ENCODE data around the gene TRMU.

The TRMU gene

DNA sequence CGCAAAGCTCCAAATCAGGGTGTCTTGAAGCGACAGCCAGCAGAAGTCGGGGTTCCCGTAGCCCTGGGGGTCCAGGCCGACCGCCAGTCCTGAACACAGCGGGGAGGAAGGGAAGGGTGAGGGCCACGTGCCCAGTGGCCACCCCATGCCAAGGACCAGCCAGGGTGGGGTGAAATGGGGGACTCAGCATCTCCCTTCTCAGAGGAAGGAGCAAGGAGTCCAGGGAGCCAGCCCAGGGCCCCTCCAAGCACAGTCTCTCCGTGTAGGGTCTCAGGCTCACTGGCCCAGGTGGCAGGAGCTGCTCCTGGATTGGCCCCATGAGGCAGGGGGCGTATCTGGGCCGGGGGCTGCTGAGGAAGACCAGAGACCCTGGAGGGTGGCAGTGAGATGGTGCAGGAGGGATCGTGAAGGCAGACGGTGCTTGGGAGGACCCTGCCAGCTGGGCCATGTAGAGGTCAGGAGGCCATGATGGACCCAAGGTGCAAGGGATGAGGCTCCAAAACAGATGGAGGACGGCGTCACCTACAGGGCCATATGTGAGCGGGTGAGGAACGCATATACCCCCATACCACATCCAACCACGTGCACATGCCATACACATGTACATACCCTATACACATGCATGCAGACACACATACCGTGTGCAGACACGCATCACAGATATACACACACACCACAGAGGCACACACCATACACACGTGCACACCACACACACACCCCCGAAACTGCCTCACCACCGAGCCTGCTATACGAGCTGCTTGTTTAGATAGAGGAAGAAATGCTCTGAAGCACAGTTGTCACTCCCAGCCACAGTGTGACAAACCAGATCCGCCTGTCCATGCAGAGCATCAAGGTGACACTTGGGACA, 34.4 kb downstream of the TRMU start:
- DNase-seq (ENCODE audit: low read depth in 2 of 2), result no peak

DNA sequence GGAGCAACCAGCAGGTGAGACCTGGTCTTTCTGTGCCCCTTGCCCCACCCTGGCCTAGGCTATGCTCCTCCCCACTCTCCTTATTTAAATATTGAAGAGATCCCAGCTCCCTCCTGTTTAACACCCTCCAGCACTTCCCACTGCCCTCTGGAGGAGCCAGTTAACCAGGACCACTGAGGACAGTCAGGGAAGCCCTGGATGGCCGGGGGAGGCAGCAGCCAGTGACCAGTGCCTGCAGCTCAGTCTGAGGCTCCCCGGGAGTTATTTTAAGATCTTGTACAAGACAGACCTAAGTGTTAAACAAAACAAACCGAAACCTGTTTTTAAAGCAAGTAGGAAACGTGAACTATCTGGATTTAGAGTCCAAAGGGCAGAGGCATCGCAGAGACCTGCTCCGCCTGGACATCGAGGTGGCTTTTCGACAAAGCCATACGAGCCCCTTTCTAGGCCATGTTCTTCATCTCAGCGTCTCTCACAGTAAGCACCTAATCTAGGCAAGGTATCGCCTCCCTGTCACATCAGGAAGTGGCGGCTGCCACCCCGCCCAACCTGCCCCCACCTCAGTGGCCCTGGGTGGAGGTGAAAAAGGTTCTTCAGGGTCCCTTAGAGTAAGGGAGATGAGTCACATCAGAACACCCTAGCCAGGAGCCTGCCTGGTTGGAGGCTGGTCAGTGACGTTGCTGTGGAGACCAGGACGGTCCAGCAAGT, 35.2 kb downstream of the TRMU start:
- no peak for DNase-seq (ENCODE audit: low read depth in 2 of 2)

DNA sequence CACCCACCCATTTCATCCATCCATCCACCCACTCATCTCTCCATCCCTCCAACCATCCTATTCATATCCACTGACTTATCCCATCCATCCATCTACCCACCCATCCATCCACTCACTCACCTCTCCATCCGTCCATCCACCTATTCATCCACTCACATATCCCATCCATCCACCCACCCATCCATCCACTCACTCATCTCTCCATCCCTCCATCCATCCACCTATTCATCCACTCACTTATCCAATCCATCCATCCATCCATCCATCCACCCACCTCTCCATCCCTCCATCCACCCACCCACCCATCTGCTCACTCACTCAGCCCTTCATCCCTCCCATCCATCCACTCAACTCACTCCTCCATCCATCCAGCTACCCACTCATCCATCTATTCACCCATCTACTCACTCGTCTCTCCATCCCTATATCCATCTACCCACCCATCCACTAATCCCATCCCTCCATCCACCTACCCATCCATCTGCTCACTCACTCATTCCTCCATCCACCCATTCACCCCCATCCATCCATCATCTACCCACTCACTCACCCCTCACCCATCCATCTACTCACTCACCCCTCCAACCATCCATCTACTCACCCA, 36.2 kb downstream of the TRMU start:
- DNase-seq (ENCODE audit: low read depth in 2 of 2), result no peak

DNA sequence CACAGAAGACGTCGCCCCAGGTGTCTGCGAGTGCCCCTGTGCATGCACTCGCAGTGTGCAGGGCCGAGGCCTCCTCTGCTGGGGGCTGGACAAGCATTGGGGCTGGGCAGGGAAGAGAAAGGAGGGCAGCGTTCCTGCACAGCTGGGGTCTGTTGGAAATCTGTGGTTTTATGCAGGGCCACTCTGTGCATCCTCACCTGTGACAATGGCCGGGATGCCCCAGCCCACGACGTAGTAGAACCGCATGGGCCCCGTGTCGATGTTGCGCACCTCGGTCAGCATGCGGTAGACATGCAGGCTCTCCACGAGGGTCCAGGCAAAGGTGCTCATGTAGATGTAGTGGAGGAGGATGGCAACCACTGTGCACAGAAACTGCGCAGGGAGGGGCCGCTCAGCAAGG, 37.2 kb downstream of the TRMU start:
- no peak for DNase-seq (ENCODE audit: low read depth in 2 of 2)

DNA sequence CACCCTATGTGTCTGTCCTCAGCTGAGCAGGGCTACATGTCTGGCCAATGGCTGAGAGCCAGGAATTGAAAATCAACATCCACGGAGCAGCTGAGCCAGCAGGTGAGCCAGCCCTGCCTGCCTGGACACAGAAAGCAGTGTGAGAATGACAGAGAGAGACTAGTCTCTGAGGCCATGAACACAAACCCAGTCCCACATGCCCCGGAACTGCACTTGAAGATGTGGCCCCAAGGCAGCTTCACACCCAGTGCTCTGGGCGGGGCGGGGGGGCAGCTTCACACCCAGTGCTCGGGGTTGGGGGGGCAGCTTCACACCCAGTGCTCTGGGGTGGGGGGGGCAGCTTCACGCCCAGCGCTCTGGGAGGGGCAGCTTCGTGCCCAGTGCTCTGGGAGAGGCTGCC, 37.6 kb downstream of the TRMU start:
- DNase-seq (ENCODE audit: low read depth in 2 of 2), result no peak

DNA sequence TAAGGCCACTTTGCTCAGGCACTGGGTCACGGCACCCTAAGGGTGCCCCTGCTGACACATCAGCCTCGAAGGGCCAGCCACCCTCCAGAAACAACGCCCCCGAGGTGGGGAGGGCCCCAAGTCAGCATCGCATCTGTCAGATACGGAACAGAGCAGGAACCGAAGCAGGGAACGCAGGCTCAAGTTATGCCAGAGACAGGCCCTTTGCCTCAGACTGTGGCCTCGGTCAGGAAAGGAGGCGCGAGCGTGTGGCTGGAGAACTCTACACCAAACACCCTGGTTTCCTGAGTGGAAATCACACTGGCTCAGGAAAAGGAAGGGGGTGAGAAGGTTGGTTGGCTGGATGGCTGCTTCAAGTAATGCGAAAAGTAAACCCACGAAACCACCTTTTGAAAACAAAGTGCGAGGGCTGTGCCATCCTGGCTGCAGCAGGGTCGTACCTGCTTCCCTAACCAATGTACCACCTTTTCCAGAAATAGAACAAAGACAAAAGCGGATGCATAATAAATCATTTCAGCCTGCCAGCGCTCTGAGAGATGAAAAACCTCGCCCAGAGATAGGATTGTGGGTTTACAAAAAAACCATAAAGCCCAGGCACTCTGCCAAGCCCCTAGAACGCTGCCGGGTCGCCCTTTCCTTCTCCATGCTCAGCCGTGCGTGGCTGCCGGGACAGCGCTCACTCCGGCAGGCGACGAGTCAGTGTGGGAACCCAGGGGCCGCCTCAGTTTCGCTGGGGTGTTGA, 38.6 kb downstream of the TRMU start:
- peak; percentile 8 to 24 for DNase-seq (ENCODE audit: low read depth in 2 of 2)

DNA sequence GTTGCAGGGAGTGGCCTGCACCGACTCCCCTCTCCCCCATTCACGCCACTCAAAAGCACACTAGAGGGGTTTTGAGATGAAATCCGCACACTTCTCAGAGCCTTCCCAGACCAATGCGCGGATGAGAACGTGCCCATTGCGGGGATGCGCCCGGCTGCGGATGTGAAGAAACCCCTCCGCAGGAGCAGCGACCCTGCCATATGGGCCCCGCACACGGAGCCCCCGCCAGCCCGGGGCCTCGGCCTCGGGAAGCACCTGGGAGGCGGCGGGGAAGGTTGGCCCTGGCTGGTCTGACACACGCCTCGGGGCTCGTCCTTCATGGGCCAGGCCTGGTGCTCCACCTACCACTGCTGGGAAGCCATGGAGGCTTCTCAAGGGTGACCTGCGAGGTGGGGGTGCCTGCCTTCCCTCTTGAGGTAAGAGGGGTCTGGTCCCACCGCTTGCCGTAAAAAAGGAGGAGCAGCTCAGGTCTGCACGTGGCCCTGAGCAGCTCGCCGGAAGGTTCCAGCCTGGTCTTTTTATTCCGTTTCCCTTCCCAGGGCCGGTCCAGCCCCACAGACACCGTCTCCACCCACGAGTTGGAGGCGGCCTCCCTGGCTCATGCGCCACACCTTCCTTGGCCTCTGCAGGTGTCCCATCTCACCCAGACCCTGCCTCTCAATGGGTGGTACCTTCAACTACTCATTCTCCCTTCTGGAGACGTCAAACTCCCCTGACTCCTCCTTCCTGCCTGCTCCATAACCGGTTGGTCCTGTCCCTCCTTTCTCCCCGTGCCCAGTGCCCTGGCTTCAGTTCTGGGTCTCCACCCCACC, 39.4 kb downstream of the TRMU start:
- no peak for DNase-seq (ENCODE audit: low read depth in 2 of 2)

DNA sequence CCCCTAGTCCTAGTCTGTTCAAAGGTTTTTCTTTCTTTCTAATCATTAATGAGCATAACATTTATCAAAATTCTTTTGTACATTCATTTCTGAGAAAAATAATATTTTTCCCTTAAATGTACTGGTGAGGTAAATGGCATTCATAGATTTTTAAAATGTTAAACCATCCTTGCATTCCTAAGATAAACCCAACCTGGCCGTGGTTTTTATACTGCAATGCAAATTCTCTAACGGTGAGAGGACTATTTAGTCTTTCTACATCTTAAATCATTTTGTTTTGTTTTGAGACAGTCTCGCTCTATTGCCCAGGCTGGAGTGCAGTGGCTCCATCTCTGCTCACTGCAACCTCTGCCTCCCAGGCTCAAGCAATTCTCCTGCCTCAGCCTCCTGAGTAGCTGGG, 40.6 kb downstream of the TRMU start:
- no peak for DNase-seq (ENCODE audit: low read depth in 2 of 2)

DNA sequence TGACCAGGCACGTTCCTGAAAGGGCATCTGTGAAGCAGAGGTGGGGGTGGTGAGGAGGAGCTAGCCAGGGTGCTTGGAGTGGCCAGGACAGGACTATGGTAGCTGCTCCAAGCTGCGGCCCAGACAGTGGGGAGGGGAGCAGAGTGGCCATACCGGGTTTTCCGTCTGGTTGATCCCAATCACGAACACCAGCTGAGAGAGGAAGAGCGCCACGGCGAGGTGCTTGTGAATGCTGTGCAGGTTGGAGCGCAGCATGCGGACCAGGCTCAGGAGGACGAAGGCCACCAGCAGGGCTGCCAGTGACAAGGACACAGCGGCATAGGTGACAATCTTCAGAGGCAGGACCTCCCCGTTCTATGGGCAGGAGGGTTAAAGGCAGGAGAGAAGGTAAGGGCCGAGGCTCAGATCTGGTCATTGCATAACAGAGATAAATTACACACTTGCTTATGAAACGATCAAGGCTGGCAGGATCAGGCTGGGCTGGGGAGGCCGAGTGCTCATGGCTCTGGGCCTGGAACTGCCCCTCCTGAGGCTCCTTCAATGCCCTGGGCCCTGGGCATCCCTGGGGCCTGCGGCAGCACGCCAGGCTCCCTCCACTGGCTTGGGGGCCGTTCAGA, 41.5 kb downstream of the TRMU start:
- DNase-seq (ENCODE audit: low read depth in 2 of 2), result no peak

DNA sequence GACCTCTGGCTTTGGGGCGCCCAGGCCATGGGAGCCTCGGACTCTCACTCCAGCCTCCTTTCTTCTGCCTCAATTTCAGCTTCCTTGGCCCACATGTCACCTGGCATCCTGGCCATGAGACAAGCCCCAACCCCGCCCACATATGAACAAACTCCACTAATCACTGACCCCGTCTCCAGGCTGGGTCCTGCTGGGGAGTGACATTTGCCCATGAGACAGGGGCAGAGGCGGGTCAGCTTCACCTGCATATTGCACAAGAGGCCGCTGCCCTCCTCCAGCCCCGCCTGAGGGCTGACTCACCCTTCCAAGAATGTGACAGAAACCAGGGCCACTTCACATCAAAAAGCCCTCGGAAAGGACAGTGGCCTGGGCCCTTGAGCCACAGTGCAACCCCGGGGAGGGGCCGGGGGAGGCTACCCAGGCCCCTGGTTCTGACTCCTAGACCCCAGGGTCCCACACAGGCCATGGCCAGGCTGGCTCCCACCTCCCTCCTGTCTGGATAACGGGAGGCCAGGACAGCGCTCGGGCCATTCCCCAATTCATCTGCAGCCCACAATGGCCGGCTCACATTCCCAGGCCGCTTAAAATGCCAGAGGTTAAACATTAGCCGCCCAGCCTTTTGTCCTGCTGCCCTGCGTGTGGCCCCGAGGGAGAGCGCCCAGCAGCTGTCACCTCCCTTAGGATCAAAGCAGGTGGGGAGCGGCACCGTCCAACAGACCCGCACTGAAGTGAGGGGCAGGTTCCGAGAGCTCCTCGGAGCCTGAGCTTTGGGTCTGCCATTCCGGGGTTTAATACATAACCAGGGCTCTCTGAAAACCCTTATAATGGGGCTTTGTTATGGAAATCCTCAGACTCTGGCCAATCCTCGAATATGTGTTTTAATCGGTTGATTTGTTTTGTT, 42.3 kb downstream of the TRMU start:
- DNase-seq (ENCODE audit: low read depth in 2 of 2), result no peak

DNA sequence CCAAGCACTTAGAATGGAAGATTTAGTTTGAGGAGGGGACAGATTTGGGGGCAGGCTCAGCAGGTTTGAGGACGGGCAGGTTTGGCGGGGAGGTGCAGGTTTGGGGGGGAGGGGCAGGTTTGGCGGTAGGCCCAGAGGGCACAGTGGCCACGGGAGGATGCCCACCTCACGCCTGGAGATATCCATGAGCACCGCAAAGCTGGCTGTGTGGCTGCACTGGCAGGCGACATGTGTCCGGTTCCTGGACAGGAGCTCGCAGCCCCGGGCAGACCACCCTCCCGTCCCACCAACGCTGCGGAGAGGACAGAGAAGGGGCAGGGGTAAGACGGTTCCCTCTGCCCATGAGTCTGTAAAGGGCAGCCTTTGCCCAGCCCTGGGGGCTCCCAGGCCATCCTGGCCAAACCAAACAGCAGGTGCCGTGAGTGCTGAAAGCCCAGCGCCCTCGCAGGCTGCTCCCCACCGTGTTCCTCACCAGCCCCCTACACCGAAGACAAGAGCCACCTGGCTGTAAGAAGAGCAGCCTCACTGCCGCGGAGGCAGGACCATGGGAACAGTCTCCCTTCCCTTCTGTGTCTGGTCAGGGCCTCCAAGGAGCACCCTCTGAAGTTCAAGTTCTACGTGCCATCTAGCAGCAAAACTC, 43.0 kb downstream of the TRMU start:
- no peak for DNase-seq (ENCODE audit: low read depth in 2 of 2)

DNA sequence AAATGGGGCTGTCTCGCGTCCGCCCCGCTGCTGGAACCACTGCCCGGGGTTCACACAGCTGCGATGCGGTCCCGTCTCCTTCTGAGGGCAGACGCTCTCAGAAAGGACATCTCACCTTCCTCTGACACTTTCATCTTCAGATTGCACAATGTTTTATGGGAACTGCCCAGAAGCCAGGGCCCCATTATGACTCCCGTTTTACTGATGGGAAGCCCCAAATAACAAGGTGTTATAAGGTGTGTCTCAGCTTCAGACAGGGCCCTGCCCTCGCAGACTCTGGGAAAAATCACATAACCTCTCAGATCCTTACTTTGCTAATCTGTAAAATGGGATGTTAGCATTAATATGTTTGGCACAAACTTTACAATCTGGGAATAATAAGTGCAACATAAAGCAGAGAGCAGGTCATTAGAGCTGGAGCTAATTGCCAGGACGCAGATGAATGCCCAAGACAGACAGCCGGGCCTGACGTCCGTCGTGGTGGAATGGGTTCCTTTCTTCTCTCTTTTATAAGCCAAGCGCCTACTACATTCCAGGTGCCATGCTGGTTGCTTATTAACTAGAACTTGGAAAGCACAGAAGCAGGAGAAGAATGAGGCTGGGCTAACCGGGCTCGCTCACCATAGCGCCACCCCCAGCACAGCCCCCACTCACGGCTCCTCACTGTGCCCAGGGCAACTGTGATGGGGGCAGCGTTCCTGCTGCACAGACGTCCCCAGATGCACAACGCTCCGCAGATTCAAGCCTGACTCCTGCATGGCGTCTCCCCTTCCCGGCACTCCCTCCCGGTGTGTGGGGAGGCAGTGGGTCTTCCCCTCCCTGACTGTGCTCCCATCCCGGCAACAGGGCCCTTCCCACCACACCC, 43.8 kb downstream of the TRMU start:
- DNase-seq (ENCODE audit: low read depth in 2 of 2), result no peak

DNA sequence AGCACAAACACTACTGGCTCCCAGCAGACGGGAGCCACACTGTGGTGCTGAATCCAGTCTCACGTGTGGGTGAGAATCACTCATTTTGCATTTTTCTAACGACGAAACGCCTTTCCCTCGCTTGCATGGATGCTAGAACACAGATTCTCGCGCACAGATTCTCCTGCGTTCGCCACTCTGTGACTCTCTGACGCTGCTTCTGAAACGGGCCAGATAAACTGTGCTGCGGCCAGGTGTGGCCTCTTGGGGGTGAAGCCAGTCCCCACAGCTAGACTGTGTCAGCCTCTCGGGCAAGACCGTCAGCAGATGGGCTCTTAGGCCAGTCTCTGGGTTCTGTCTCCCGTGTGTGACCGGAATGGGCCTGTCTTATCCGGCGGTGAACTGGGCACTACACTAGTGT, 44.6 kb downstream of the TRMU start:
- no peak for DNase-seq (ENCODE audit: low read depth in 2 of 2)

DNA sequence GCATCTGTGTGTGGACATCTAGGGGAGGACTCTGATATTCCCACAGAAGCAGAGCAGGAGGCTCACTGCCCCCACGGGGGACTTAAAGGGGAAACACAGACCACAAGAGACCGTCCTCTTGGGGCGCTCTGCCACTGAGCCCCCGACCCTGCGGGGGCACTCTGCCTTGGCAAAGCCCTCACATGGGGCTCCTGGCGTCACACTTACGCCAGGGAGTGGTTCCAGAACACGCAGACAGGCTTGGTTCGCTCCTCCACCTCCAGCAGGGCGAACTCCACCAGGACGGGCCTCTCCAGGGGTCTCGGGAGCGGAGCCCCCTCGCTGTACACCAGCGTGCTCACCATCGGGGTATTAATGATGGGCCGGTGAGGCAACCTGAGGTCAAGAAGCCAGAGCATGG, 45.1 kb downstream of the TRMU start:
- DNase-seq (ENCODE audit: low read depth in 2 of 2), result no peak

DNA sequence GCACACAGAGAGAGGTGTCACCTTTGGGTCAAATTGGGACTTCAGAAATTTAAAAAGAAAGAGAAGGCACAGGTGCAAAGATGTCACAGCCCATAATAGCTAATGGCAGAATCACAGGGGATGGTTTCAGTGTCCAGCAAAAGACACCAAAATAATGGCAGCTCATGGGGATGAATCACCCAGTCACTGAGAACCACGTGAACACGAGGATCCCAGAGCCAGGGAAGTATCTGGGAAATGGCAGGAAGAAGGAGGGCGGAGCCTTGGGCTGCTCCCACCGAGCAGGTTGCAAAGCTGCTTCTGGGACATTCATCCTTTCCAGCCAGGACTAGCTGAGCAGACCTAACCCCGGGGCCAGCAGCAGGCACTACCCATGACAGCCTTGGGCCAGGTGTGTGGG, 45.6 kb downstream of the TRMU start:
- DNase-seq (ENCODE audit: low read depth in 2 of 2), result no peak

DNA sequence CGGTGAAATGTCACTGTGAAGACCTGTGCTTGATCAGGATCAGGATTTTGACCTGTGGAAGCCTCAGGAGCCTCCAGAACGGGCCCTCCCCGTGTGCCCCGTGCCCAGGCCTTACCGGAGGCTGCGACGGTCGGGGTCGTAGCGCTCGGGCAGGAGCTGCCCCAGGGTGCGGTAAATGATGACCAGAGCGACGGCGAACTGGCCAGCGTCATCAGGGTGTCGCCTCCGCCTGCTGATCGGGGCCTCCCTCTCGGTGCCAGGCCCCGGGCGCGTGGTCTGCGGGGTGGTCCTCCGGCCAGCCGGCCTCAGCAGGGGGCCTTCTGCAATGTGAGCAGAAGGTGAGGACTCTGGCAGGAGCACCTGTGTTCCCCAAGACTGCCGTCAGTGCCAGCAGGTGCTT, 46.2 kb downstream of the TRMU start:
- no peak for DNase-seq (ENCODE audit: low read depth in 2 of 2)

DNA sequence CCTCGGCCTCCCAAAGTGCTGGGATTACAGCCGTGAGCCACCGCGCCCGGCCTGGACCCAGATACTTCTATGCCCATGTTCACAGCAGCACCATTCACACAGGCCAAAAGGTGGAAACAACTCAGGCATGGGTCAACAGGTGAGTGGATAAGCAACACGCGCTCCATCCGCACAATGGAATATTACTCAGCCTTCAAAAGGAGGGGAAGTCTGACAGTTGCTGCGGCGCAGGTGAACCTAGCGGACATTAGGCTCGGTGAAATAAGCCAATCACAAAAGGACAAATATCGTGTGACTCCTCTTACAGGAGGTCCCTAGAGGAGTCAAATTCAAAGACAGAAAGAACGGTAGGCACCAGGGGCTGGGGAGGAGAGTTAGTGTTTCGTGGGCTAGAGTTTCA, 47.0 kb downstream of the TRMU start:
- DNase-seq (ENCODE audit: low read depth in 2 of 2), result no peak

DNA sequence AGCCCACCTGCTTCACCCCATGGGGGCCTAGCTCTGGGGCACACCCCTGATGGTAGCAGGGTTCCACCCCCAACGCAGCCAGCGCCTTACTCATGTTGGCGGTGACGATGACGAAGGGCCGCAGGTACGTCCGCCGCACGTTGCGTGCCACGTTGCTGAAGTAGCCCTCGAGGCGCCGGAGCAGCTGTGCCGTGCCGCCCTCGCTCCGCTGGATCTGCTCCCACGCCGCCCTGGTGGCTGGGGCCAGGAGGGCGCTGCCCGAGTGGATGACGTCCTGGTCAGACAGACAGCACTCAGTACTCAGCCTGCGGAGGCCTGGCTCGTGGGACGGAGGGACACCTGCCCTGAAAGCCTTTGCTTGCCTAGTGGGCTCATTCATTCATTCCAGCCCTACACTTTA, 50.8 kb downstream of the TRMU start:
- no peak for DNase-seq (ENCODE audit: low read depth in 2 of 2)

Measured in stimulated activated CD8-positive, alpha-beta memory T cell treated with anti-CD3 and anti-CD28 coated beads, Interleukin-2, amount 100 ng/mL, for 48 hours (primary cell).